ENCODE results near the gene HPRT1. TPM values are rescaled to one million over a fixed set of nuclear protein-coding genes. Genes with fewer than 3 reads are reported as not detected.

HPRT1 gene
- total and polyA plus RNA-seq, 10 donors, result 14.9 to 46.0 (median 25.0) TPM

DNA sequence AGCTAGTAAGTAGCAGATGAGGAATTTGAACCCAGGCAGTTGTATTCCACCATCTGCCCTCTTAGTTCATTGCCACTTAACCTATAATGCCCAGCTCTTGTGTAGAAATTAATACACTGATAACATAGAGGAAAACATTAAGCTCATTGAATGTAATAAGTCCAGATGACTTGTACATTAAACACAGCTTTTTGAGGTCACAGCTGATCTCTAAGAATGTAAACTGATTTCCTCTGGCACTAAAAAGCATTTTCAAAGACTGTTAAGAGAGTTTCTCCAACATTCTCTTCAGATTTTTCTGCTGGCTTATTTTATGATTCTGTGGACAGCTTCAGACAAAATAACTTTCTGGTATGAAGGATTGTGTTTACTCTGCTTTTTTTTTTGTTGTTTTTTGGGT is 42.7 kb downstream of the HPRT1 start:
- TF ChIP-seq POLR2AphosphoS5 (IDR thresholded peaks at IDR 0.05), result no peak
- TF ChIP-seq, protein P1, sequence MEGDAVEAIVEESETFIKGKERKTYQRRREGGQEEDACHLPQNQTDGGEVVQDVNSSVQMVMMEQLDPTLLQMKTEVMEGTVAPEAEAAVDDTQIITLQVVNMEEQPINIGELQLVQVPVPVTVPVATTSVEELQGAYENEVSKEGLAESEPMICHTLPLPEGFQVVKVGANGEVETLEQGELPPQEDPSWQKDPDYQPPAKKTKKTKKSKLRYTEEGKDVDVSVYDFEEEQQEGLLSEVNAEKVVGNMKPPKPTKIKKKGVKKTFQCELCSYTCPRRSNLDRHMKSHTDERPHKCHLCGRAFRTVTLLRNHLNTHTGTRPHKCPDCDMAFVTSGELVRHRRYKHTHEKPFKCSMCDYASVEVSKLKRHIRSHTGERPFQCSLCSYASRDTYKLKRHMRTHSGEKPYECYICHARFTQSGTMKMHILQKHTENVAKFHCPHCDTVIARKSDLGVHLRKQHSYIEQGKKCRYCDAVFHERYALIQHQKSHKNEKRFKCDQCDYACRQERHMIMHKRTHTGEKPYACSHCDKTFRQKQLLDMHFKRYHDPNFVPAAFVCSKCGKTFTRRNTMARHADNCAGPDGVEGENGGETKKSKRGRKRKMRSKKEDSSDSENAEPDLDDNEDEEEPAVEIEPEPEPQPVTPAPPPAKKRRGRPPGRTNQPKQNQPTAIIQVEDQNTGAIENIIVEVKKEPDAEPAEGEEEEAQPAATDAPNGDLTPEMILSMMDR (IDR thresholded peaks at IDR 0.05 in 8 of 11, conservative IDR thresholded peaks at IDR 0.05 in 3 of 11), result no peak
- TF ChIP-seq POLR2A (IDR thresholded peaks at IDR 0.05), result no peak
- Histone ChIP-seq H3K9me3 (no peaks in the 10 kb centered on the region), H3K36me3 (peaks cover 0 to 11% (median 0%) of the 10 kb centered on the region in 6 donors), H3K27me3 (replicated peaks in 1 of 7) (no peaks in the 10 kb centered on the region), H3K4me3 (no peak overlapping the region), H3K4me1 (no peaks in the 10 kb centered on the region), H3K27ac (no peak overlapping the region)
- intact Hi-C loops (cut with DNase I; ENCODE audit: low total_unique reads), result no loop called here
- DNase-seq, result no peak

DNA sequence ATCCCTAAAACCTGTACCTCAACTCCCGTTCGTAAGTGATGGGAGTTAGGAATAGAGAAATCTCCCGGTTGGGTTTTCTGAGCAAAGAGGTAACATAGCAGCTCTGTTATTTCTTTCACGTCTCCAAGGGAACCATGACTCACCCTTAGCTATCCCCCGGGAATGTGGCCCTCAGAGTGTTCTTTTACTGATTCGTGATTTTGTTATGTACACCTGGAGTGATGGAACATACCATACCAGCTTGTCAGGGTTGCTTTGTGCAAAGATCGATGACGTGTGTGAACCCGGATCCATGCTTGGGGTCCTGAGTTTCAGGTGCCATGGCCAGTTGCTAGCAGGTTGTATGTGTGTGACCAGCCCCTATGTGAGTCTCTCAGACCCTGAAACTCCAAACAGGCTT is 52.6 kb downstream of the HPRT1 start:
- H3K4me3 ChIP-seq, result no peak overlapping the region
- H3K9me3 ChIP-seq, result no peaks in the 10 kb centered on the region
- H3K27ac ChIP-seq, result no peak overlapping the region
- H3K27me3 ChIP-seq (replicated peaks in 1 of 7), result no peaks in the 10 kb centered on the region
- no peak for DNase-seq
- no peak for TF ChIP-seq POLR2A (IDR thresholded peaks at IDR 0.05)
- TF ChIP-seq POLR2AphosphoS5 (IDR thresholded peaks at IDR 0.05), result no peak
- TF ChIP-seq, protein P1 (IDR thresholded peaks at IDR 0.05 in 8 of 11, conservative IDR thresholded peaks at IDR 0.05 in 3 of 11), result no peak
- H3K4me1 ChIP-seq, result no peaks in the 10 kb centered on the region
- intact Hi-C loops (cut with DNase I; ENCODE audit: low total_unique reads), result no loop called here
- 80 to 97% (median 94%) methylated on average over 6 to 9 of the region's 9 CpGs for WGBS, 5 donors
- no peaks in the 10 kb centered on the region for H3K36me3 ChIP-seq

GRCh38 chrX:134513091-134513490 is 53.1 kb downstream of the HPRT1 start:
- H3K27ac ChIP-seq, result no peak overlapping the region
- H3K27me3 ChIP-seq (replicated peaks in 1 of 7), result no peaks in the 10 kb centered on the region
- intact Hi-C loops (cut with DNase I; ENCODE audit: low total_unique reads), result no loop called here
- no peak overlapping the region for H3K4me3 ChIP-seq
- no peaks in the 10 kb centered on the region for H3K36me3 ChIP-seq
- no peaks in the 10 kb centered on the region for H3K9me3 ChIP-seq
- no peaks in the 10 kb centered on the region for H3K4me1 ChIP-seq
- DNase-seq, result no peak
- TF ChIP-seq POLR2AphosphoS5 (IDR thresholded peaks at IDR 0.05) (no peak), POLR2A (IDR thresholded peaks at IDR 0.05) (no peak)
- TF ChIP-seq, protein P1 (IDR thresholded peaks at IDR 0.05 in 8 of 11, conservative IDR thresholded peaks at IDR 0.05 in 3 of 11), result no peak
- 71 to 100% (median 95%) methylated on average over 2 to 3 of the region's 3 CpGs for WGBS, 5 donors

- DNase-seq, result no peak
- intact Hi-C loops (cut with DNase I; ENCODE audit: low total_unique reads), result no loop called here
- Histone ChIP-seq H3K27me3 (replicated peaks in 1 of 7) (no peaks in the 10 kb centered on the region), H3K4me3 (no peak overlapping the region), H3K4me1 (no peaks in the 10 kb centered on the region), H3K36me3 (no peaks in the 10 kb centered on the region), H3K9me3 (no peaks in the 10 kb centered on the region), H3K27ac (no peak overlapping the region)
- 74 to 85% (median 82%) methylated on average over 3 of the region's 3 CpGs for WGBS, 5 donors
- TF ChIP-seq POLR2AphosphoS5 (IDR thresholded peaks at IDR 0.05), result no peak
- TF ChIP-seq, protein P1 (IDR thresholded peaks at IDR 0.05 in 8 of 11, conservative IDR thresholded peaks at IDR 0.05 in 3 of 11), result peak in 8 of 11 experiments; percentile 13 to 45 (median 36)
These were observed 61.0 kb downstream of the HPRT1 start for GRCh38 chrX:134520860-134521390.
